ENCODE results near the gene EPS8L2.

DNA sequence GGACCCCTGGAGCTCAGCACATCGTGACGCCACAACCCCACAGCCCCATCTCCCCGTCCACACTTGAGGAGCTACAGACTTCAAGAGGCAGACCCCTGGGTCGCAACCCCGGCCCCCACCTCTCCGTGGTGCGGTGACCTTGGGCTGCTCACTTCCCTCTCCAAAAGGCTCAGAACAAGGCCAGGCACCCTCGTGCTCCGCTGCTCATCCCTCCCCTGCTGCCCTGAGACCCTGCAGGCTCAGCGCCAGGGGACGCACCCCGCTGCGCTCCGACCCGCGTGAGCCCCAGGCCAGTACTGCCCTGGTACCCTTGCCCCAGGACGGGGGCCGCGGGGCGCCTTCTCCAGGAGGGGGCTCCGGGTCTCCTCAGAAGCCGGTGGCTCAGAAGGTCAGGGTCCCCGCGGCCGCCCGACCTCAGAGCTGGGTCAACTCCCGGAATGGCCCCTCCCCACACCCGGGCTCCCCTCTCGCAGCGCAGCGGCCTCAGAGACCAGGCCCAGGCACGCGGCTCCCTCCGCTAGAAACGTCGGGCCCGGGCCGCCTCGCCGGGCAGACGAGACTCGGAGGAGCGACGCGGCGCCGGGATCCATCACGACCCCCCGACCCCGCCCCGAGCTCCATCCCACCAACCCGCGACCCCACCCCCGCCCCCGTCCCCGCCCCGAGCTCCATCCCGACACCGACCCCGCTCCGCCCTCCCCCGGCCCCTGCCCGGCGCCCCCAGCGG, 70.7 kb downstream of the EPS8L2 start:
- TF ChIP-seq, protein P1, sequence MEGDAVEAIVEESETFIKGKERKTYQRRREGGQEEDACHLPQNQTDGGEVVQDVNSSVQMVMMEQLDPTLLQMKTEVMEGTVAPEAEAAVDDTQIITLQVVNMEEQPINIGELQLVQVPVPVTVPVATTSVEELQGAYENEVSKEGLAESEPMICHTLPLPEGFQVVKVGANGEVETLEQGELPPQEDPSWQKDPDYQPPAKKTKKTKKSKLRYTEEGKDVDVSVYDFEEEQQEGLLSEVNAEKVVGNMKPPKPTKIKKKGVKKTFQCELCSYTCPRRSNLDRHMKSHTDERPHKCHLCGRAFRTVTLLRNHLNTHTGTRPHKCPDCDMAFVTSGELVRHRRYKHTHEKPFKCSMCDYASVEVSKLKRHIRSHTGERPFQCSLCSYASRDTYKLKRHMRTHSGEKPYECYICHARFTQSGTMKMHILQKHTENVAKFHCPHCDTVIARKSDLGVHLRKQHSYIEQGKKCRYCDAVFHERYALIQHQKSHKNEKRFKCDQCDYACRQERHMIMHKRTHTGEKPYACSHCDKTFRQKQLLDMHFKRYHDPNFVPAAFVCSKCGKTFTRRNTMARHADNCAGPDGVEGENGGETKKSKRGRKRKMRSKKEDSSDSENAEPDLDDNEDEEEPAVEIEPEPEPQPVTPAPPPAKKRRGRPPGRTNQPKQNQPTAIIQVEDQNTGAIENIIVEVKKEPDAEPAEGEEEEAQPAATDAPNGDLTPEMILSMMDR (conservative IDR thresholded peaks at IDR 0.05; ENCODE audit: low read length), result peak; percentile 20; the same call in 1 of the 2 replicates
- no peak for TF ChIP-seq EZH2phosphoT487 (IDR thresholded peaks at IDR 0.05; ENCODE audit: borderline replicate concordance)
